Sigmoid colon (tissue), 4 donors: ENCODE measurements around the gene METRN.

ENCODE experiments used
- CTCF ChIP-seq, 4 experiments: fragments of 450-650 bp in 3 of 4; fragments of 200-600 bp in 1 of 4; IDR thresholded peaks; one replicate each; pipeline ENCODE4 v1.5.1; 2016 to 2019; ENCODE audit warnings: antibody characterized with exemption in 4 of 4, mild to moderate bottlenecking in 3 of 4, moderate library complexity in 2 of 4
- EP300 ChIP-seq, 4 donors: sonication (generic); formaldehyde crosslinking; IDR thresholded peaks; one replicate each; pipeline ENCODE4 v1.6.1; 2017; ENCODE audit warnings: antibody characterized with exemption in 4 of 4
- POLR2A ChIP-seq, 2 donors: fragments of 450-650 bp; IDR thresholded peaks; one replicate each; pipeline ENCODE4 v1.6.1; 2016; ENCODE audit warnings: antibody characterized with exemption in 2 of 2, mild to moderate bottlenecking in 2 of 2, moderate library complexity in 2 of 2

GRCh38 chr16:716768-717325, 1.9 kb downstream of the METRN start:
- no peak for TF ChIP-seq POLR2A (IDR thresholded peaks at IDR 0.05)
- TF ChIP-seq CTCF (IDR thresholded peaks at IDR 0.05) = no peak
- no peak for TF ChIP-seq EP300 (IDR thresholded peaks at IDR 0.05)
